ENCODE measurements around the gene QPRT. TPM values are rescaled to one million over a fixed set of nuclear protein-coding genes. Genes with fewer than 3 reads are reported as not detected.

QPRT gene
- total and polyA plus RNA-seq, 2 donors (not counting 3 experiments of a cell fraction or from before 2014, with no cell fraction given), result 0.40 to 0.44 TPM

- H3K4me2 ChIP-seq (ENCODE audit: insufficient read depth, low read length), result no peak overlapping the region
- intact Hi-C loops (cut with micrococcal nuclease) (no loop called here), dilution Hi-C loops (cut with MboI; ENCODE audit: extremely low pct_ligation_motif_present, low sequenced_read_pairs) (no loop called here)
- H3K27me3 ChIP-seq (ENCODE audit: control insufficient read depth in 2 of 2, insufficient read depth in 2 of 2, low read length in 2 of 2), result peaks cover 0 to 3% of the 10 kb centered on the region in 2 experiments
- ChIA-PET CTCF (interaction anchor here (1.3 to 1.5 kb wide), 2 partner anchors 13 to 50 kb away, joined by 3 read pairs; no protein-coding TSS in a partner anchor), POLR2A (no interaction called here)
- no TSS peak for BruUV-seq (replicated peaks)
- no peaks in the 10 kb centered on the region for H3K9me3 ChIP-seq (replicated peaks; ENCODE audit: control insufficient read depth, insufficient read depth, low read length)
- no peaks in the 10 kb centered on the region for H3K4me1 ChIP-seq (ENCODE audit: control insufficient read depth, extremely low read depth, insufficient read depth, low read length)
- H3K79me2 ChIP-seq (ENCODE audit: control insufficient read depth, insufficient read depth, low read length), result no peaks in the 10 kb centered on the region
- no peak overlapping the region for H3K9ac ChIP-seq (replicated peaks; ENCODE audit: extremely low read depth, insufficient read depth, low read length)
- TF ChIP-seq JUN (IDR thresholded peaks at IDR 0.05; ENCODE audit: borderline replicate concordance, insufficient read depth, insufficient read length, low read depth) (no peak), MYC (IDR thresholded peaks at IDR 0.05; ENCODE audit: low read depth, low read length) (no peak), FOS (IDR thresholded peaks at IDR 0.05; ENCODE audit: borderline replicate concordance, insufficient read depth, low read length) (no peak), POLR2A (IDR thresholded peaks at IDR 0.05; ENCODE audit: low read depth, low read length) (no peak), MAX (IDR thresholded peaks at IDR 0.05; ENCODE audit: insufficient read depth, insufficient read length) (no peak), POLR2AphosphoS5 (IDR thresholded peaks at IDR 0.05; ENCODE audit: insufficient read depth, low read depth, low read length) (no peak)
- TF ChIP-seq, protein P1, sequence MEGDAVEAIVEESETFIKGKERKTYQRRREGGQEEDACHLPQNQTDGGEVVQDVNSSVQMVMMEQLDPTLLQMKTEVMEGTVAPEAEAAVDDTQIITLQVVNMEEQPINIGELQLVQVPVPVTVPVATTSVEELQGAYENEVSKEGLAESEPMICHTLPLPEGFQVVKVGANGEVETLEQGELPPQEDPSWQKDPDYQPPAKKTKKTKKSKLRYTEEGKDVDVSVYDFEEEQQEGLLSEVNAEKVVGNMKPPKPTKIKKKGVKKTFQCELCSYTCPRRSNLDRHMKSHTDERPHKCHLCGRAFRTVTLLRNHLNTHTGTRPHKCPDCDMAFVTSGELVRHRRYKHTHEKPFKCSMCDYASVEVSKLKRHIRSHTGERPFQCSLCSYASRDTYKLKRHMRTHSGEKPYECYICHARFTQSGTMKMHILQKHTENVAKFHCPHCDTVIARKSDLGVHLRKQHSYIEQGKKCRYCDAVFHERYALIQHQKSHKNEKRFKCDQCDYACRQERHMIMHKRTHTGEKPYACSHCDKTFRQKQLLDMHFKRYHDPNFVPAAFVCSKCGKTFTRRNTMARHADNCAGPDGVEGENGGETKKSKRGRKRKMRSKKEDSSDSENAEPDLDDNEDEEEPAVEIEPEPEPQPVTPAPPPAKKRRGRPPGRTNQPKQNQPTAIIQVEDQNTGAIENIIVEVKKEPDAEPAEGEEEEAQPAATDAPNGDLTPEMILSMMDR (IDR thresholded peaks at IDR 0.05; ENCODE audit: extremely low read depth in 1 of 2, insufficient read depth in 1 of 2, low read depth in 1 of 2, low read length in 2 of 2), result no peak
- DNase-seq (ENCODE audit: low read depth, low spot score) (no peak), FAIRE-seq (no peak)
- no peaks in the 10 kb centered on the region for H4K20me1 ChIP-seq (replicated peaks; ENCODE audit: control insufficient read depth, extremely low read depth, insufficient read depth, low read length)
- no peak overlapping the region for H2AFZ ChIP-seq (ENCODE audit: low read depth, low read length)
- no peak overlapping the region for H3K27ac ChIP-seq (ENCODE audit: insufficient read depth, low read depth, low read length)
- no peak overlapping the region for H3K4me3 ChIP-seq (replicated peaks in 1 of 3; ENCODE audit: insufficient read depth in 1 of 3, low read depth in 1 of 3, low read length in 3 of 3)
- H3K36me3 ChIP-seq (ENCODE audit: control insufficient read depth in 2 of 2, extremely low read depth in 1 of 2, insufficient read depth in 2 of 2, low read length in 2 of 2), result no peaks in the 10 kb centered on the region
- H3K9me1 ChIP-seq (replicated peaks; ENCODE audit: control insufficient read depth, extremely low read depth, insufficient read depth, low read length), result no peaks in the 10 kb centered on the region
Observed at GRCh38 chr16:29650771-29651170, 28.2 kb upstream of the QPRT start.

Measured in endothelial cell of umbilical vein (primary cell).